Measurements from ENCODE around the gene AUTS2.

- TF ChIP-seq CTCF (IDR thresholded peaks at IDR 0.05; ENCODE audit: low read length) = no peak
- TF ChIP-seq EZH2 (IDR thresholded peaks at IDR 0.05; ENCODE audit: borderline replicate concordance, low read length) = no peak
Measured at GRCh38 chr7:69816501-69816900, 218.2 kb downstream of the AUTS2 start.

All from OCI-LY1 (cell line).